ENCODE results near the gene STT3A. TPM values are rescaled to one million over a fixed set of nuclear protein-coding genes. Genes with fewer than 3 reads are reported as not detected.
A peak's percentile ranks its signal among the peaks of the same experiment; 100 is the strongest.

The STT3A gene
- total and polyA plus RNA-seq, 2 of the 13 experiments (the other 11 are each of a cell fraction or from before 2014, with no cell fraction given), result 229 to 319 TPM

GRCh38 chr11:125625630-125626287 lies 33.1 kb downstream of the STT3A start (continued):
- TF ChIP-seq ZFAT (CRISPR knock-in tag; conservative IDR thresholded peaks at IDR 0.05), result peak; percentile 75; the same call in 1 of the 2 replicates
- TF ChIP-seq ETV5 (CRISPR knock-in tag; IDR thresholded peaks at IDR 0.05; ENCODE audit: borderline replicate concordance), result peak; percentile 65
- 0 out of 2 replicates have a peak, but pooled peaks have one; percentile 68 for TF ChIP-seq ZNF512B (CRISPR knock-in tag; IDR thresholded peaks at IDR 0.05; ENCODE audit: borderline replicate concordance)
- no peak; the same call in 1 of the 2 replicates for TF ChIP-seq HNF4G (IDR thresholded peaks at IDR 0.05; ENCODE audit: borderline replicate concordance, low read depth, low read length)
- TF ChIP-seq HNF4G (CRISPR knock-in tag; IDR thresholded peaks at IDR 0.05; ENCODE audit: borderline replicate concordance, low read depth), result no peak
- TF ChIP-seq IRX3 (CRISPR knock-in tag; IDR thresholded peaks at IDR 0.05; ENCODE audit: borderline replicate concordance, low read depth), result peak; percentile 44; the same call in 1 of the 2 replicates
- TF ChIP-seq ATM (IDR thresholded peaks at IDR 0.05; ENCODE audit: borderline replicate concordance), result no peak
- no peak for TF ChIP-seq RFX3 (CRISPR knock-in tag; IDR thresholded peaks at IDR 0.05)
- no peak for TF ChIP-seq IKZF1 (IDR thresholded peaks at IDR 0.05)
- peak; percentile 85; the same call in 1 of the 2 replicates for TF ChIP-seq TP53 (CRISPR knock-in tag; conservative IDR thresholded peaks at IDR 0.05)
- peak; percentile 75 for TF ChIP-seq ZNF556 (CRISPR knock-in tag; IDR thresholded peaks at IDR 0.05; ENCODE audit: borderline replicate concordance)
- peak; percentile 96 for TF ChIP-seq ZNF430 (CRISPR knock-in tag; IDR thresholded peaks at IDR 0.05)
- peak; percentile 21 for TF ChIP-seq KLF9 (CRISPR knock-in tag; IDR thresholded peaks at IDR 0.05; ENCODE audit: low read depth)
- no peak for TF ChIP-seq NFRKB (IDR thresholded peaks at IDR 0.05)
- peak; percentile 77; the same call in 1 of the 2 replicates for TF ChIP-seq ZNF713 (CRISPR knock-in tag; IDR thresholded peaks at IDR 0.05)
- TF ChIP-seq ZNF253 (CRISPR knock-in tag; IDR thresholded peaks at IDR 0.05; ENCODE audit: borderline replicate concordance), result peak; percentile 70; the same call in 1 of the 2 replicates
- TF ChIP-seq HDAC2 (CRISPR knock-in tag; IDR thresholded peaks at IDR 0.05), result peak; percentile 74
- TF ChIP-seq ZSCAN22 (CRISPR knock-in tag; IDR thresholded peaks at IDR 0.05), result no peak
- peak; percentile 29 for TF ChIP-seq HNF4A (CRISPR knock-in tag; IDR thresholded peaks at IDR 0.05)
- peak; percentile 90; the same call in 1 of the 2 replicates for TF ChIP-seq XBP1 (CRISPR knock-in tag; IDR thresholded peaks at IDR 0.05)
- peak; percentile 95 for TF ChIP-seq SNAPC4 (CRISPR knock-in tag; IDR thresholded peaks at IDR 0.05)
- TF ChIP-seq HOXD1 (CRISPR knock-in tag; IDR thresholded peaks at IDR 0.05), result peak; percentile 92
